Skin of body (tissue), 2 donors: ENCODE measurements around the gene KLHL33. TPM values are rescaled to one million over a fixed set of nuclear protein-coding genes. Genes with fewer than 3 reads are reported as not detected.
A peak's percentile ranks its signal among the peaks of the same experiment; 100 is the strongest.

Source experiments
- DNase-seq: peaks from one replicate; lab custom pipeline; 2025; lab: John Stamatoyannopoulos, UW
- total RNA-seq: library from RNA; depleted of rRNA; stranded (reverse); fragments of >200 nt; gene quantifications from one replicate; pipeline ENCODE4 v1.2.3, GENCODE V29; 2014

The KLHL33 gene
- total RNA-seq, 1 donor from 2014 or later = 0.30 TPM

- no peak for DNase-seq
Observed at GRCh38 chr14:20413744-20414082, 22.3 kb downstream of the KLHL33 start.

- peak; percentile 84 for DNase-seq
Observed at GRCh38 chr14:20412876-20413743, 22.9 kb downstream of the KLHL33 start, which contains the start of gene TEP1. TEP1 (minus strand) TSS chr14:20413501; CDS start chr14:20408439, 5,062 bp downstream.

- DNase-seq = no peak
Observed at GRCh38 chr14:20412411-20412810, 23.6 kb downstream of the KLHL33 start.

GRCh38 chr14:20409226-20409625 is 26.7 kb downstream of the KLHL33 start:
- no peak for DNase-seq

GRCh38 chr14:20403521-20403920 is 32.4 kb downstream of the KLHL33 start:
- DNase-seq = no peak

- DNase-seq = no peak
Observed at GRCh38 chr14:20400965-20401593, 34.9 kb downstream of the KLHL33 start.

- no peak for DNase-seq
Observed at GRCh38 chr14:20400589-20400964, 35.4 kb downstream of the KLHL33 start.

GRCh38 chr14:20397511-20397910 is 38.5 kb downstream of the KLHL33 start:
- no peak for DNase-seq

- no peak for DNase-seq
Observed at GRCh38 chr14:20391505-20391904, 44.5 kb downstream of the KLHL33 start.

GRCh38 chr14:20388159-20388558 is 47.8 kb downstream of the KLHL33 start:
- DNase-seq = no peak

GRCh38 chr14:20387576-20387975 is 48.4 kb downstream of the KLHL33 start:
- DNase-seq = no peak

GRCh38 chr14:20386276-20386855 is 49.6 kb downstream of the KLHL33 start:
- no peak for DNase-seq

- DNase-seq = no peak
Observed at GRCh38 chr14:20384886-20385285, 51.1 kb downstream of the KLHL33 start.

- DNase-seq = no peak
Observed at GRCh38 chr14:20384321-20384720, 51.6 kb downstream of the KLHL33 start.

GRCh38 chr14:20383636-20384035 is 52.3 kb downstream of the KLHL33 start:
- no peak for DNase-seq

GRCh38 chr14:20383032-20383431 is 52.9 kb downstream of the KLHL33 start:
- DNase-seq = no peak

GRCh38 chr14:20382526-20382925 is 53.4 kb downstream of the KLHL33 start:
- no peak for DNase-seq

GRCh38 chr14:20381341-20381740 is 54.6 kb downstream of the KLHL33 start:
- no peak for DNase-seq

- no peak for DNase-seq
Observed at GRCh38 chr14:20380681-20381080, 55.3 kb downstream of the KLHL33 start.

- DNase-seq = no peak
Observed at GRCh38 chr14:20379743-20380142, 56.2 kb downstream of the KLHL33 start.

GRCh38 chr14:20377171-20377570 is 58.8 kb downstream of the KLHL33 start:
- DNase-seq = no peak

GRCh38 chr14:20376071-20376588 is 59.8 kb downstream of the KLHL33 start:
- no peak for DNase-seq
